ENCODE data around the gene TSPAN8. TPM values are rescaled to one million over a fixed set of nuclear protein-coding genes. Genes with fewer than 3 reads are reported as not detected.

The TSPAN8 gene
- total RNA-seq = 0.22 and 0.80 TPM in 2 replicates

GRCh38 chr12:71157601-71158233 is at the start of gene TSPAN8:
Gene TSPAN8 (minus strand): TSS chr12:71157999. CDS start chr12:71157678, 321 bp downstream.

Other genes starting within 250 kb of the TSPAN8 start
- gene PTPRR, start 237.3 kb downstream of the TSPAN8 start, total RNA-seq = 0.86 and 2.1 TPM in 2 replicates